WTC11 (cell line): ENCODE data around the gene C2orf92. TPM values are rescaled to one million over a fixed set of nuclear protein-coding genes. Genes with fewer than 3 reads are reported as not detected.

Experiments used
- ATAC-seq: fragments of 200-7000 bp; cut with Tn5 transposase; 2 replicates; pipeline ENCODE4 v1.10.0; 2021; ENCODE audit warnings: mild to moderate bottlenecking, moderate library complexity
- CTCF ChIA-PET: fragments of 300-600 bp; sonication (Branson Sonifier 250); formaldehyde crosslinking; loops from one replicate; lab custom pipeline; 2021; ENCODE audit warnings: antibody characterized with exemption; lab: Charles Lee
- POLR2A ChIA-PET: fragments of 350-600 bp; sonication (Branson Sonifier 250); formaldehyde crosslinking; loops from one replicate; lab custom pipeline; 2021; ENCODE audit warnings: antibody characterized with exemption; lab: Charles Lee
- DNase-seq: peaks from one replicate; pipeline ENCODE4 v3.0.0; 2021; ENCODE audit warnings: low spot score
- H3K27ac Mint-ChIP-seq: 2 replicates; pipeline ENCODE4 v1.8.0; 2021; ENCODE audit warnings: mixed read lengths
- H3K27me3 Mint-ChIP-seq: 2 replicates; pipeline ENCODE4 v1.8.0; 2021; ENCODE audit warnings: low read depth, mild to moderate bottlenecking, moderate library complexity, mixed read lengths
- H3K36me3 Mint-ChIP-seq: 2 replicates; pipeline ENCODE4 v1.8.0; 2021; ENCODE audit warnings: mixed read lengths
- H3K4me1 Mint-ChIP-seq: 2 replicates; pipeline ENCODE4 v1.8.0; 2022; ENCODE audit warnings: mixed read lengths
- H3K4me3 Mint-ChIP-seq: 2 replicates; pipeline ENCODE4 v1.8.0; 2021; ENCODE audit warnings: mild to moderate bottlenecking, moderate library complexity, mixed read lengths
- H3K9me3 Mint-ChIP-seq: 2 replicates; pipeline ENCODE4 v1.8.0; 2021; ENCODE audit warnings: mixed read lengths
- CDX4 ChIP-seq: fragments of 250-450 bp; sonication (Bioruptor Pico); IDR thresholded peaks from 2 replicates; pipeline ENCODE4 v1.9.0; 2021; ENCODE audit warnings: moderate library complexity, mild to moderate bottlenecking, inconsistent platforms, borderline replicate concordance
- CREM ChIP-seq: sonication (generic); formaldehyde crosslinking; IDR thresholded peaks from 2 replicates; pipeline ENCODE4 v1.8.1; 2022; ENCODE audit warnings: mild to moderate bottlenecking, missing genetic modification reagents, moderate library complexity
- FOXP1 ChIP-seq: sonication (generic); formaldehyde crosslinking; IDR thresholded peaks from 2 replicates; pipeline ENCODE4 v1.8.0; 2022; ENCODE audit warnings: missing genetic modification reagents, mild to moderate bottlenecking, moderate library complexity, borderline replicate concordance
- FOXP4 ChIP-seq: sonication (generic); formaldehyde crosslinking; IDR thresholded peaks from 2 replicates; pipeline ENCODE4 v1.8.0; 2022; ENCODE audit warnings: mild to moderate bottlenecking, missing genetic modification reagents
- GTF2I ChIP-seq: fragments of 250-450 bp; sonication (Bioruptor Pico); conservative IDR thresholded peaks from 2 replicates; pipeline ENCODE4 v1.4.0; 2021; ENCODE audit warnings: mild to moderate bottlenecking
- JAZF1 ChIP-seq: fragments of 250-450 bp; sonication (Bioruptor Pico); IDR thresholded peaks from 2 replicates; pipeline ENCODE4 v1.9.0; 2021; ENCODE audit warnings: moderate library complexity, mild to moderate bottlenecking, inconsistent platforms
- MAX ChIP-seq: sonication (generic); formaldehyde crosslinking; IDR thresholded peaks from 2 replicates; pipeline ENCODE4 v1.8.0; 2022; ENCODE audit warnings: mild to moderate bottlenecking, missing genetic modification reagents
- NFATC4 ChIP-seq: fragments of 250-450 bp; sonication (Bioruptor Pico); IDR thresholded peaks from 2 replicates; pipeline ENCODE4 v1.9.0; 2021; ENCODE audit warnings: mild to moderate bottlenecking
- NFE2L1 ChIP-seq: sonication (generic); formaldehyde crosslinking; IDR thresholded peaks from 2 replicates; pipeline ENCODE4 v1.8.1; 2023; ENCODE audit warnings: missing genetic modification reagents
- NR3C1 ChIP-seq: sonication (generic); formaldehyde crosslinking; conservative IDR thresholded peaks from 2 replicates; pipeline ENCODE4 v1.8.1; 2023; ENCODE audit warnings: low read depth, mild to moderate bottlenecking, missing genetic modification reagents
- PRRX2 ChIP-seq: fragments of 250-450 bp; sonication (Bioruptor Pico); IDR thresholded peaks from 2 replicates; pipeline ENCODE4 v1.8.0; 2021; ENCODE audit warnings: mild to moderate bottlenecking
- RELA ChIP-seq: sonication (generic); formaldehyde crosslinking; IDR thresholded peaks from 2 replicates; pipeline ENCODE4 v1.8.1; 2022; ENCODE audit warnings: missing genetic modification reagents, mild to moderate bottlenecking, borderline replicate concordance
- ZNF138 ChIP-seq: sonication (generic); formaldehyde crosslinking; conservative IDR thresholded peaks from 2 replicates; pipeline ENCODE4 v1.8.1; 2022; ENCODE audit warnings: mild to moderate bottlenecking, moderate library complexity, missing genetic modification reagents
- total RNA-seq: library from RNA; stranded (reverse); gene quantifications from 3 replicates; pipeline ENCODE4 v1.2.3, GENCODE V29; 2021
- TF ChIP-seq, protein P1 (sequence below): sonication (generic); formaldehyde crosslinking; IDR thresholded peaks from 2 replicates; pipeline ENCODE4 v1.8.0; 2022; ENCODE audit warnings: mild to moderate bottlenecking, missing genetic modification reagents
- TF ChIP-seq, protein P2 (sequence below): sonication (generic); formaldehyde crosslinking; conservative IDR thresholded peaks from 2 replicates; pipeline ENCODE4 v1.8.1; 2023; ENCODE audit warnings: mild to moderate bottlenecking, low read depth, missing genetic modification reagents, moderate library complexity
- TF ChIP-seq, protein P3 (sequence below): fragments of 250-450 bp; sonication (Bioruptor Pico); IDR thresholded peaks from 2 replicates; pipeline ENCODE4 v1.9.0; 2021; ENCODE audit warnings: mild to moderate bottlenecking, borderline replicate concordance
- TF ChIP-seq, protein P4 (sequence below): fragments of 250-450 bp; sonication (Bioruptor Pico); IDR thresholded peaks from 2 replicates; pipeline ENCODE4 v2.1.2; 2022; ENCODE audit warnings: mild to moderate bottlenecking, moderate library complexity

C2orf92 gene
- total RNA-seq, 1 experiment from 2014 or later: 5.2 TPM

GRCh38 chr2:97658691-97659157 is 10.8 kb upstream of the C2orf92 start:
- ChIA-PET POLR2A (interaction anchor here (1.0 kb wide), 1 partner anchor 13 kb away, joined by 3 read pairs; the partner anchor contains the start of gene COX5B), CTCF (no interaction called here)

DNA sequence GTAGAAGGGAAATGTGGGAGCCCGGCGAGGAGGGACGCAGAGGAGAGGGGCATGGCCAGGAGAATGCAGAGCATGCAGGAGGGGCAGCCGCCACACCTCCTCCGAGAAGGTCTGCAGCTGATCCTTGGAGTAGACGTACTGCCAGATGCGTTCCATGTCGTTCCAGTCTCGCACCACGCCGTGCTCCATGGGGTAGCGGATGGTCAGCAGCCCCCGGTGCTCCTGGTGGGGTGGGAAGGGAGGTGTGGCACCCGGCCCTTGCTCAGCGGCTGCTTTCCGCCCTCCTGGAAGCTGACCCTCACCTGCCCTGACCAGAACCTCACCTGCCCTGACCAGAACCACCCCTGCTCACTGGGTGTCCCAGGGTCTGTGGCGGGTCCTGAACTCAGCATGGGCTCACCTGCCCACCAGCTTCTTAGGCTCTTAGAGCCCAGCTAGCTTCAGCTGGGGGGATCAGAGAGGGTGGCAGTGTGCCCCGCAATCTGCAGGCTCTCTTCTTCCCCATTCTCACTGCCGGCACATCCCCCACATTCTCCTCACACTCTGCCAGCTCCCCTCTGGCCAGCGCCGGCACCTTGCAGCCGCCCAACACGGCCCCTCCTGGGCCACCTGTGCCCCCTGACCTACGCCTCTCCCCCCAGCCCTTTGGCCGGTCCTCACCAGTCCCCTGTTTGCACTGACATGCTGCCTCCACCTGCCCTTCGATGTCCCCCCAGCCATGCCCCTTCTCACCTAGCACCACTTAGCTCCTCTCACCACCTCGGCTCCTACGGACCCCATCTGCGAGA is 10.1 kb upstream of the C2orf92 start:
- Mint-ChIP-seq H3K27me3 (no peaks in the 10 kb centered on the region), H3K9me3 (peaks cover 9% of the 10 kb centered on the region), H3K27ac (no peak overlapping the region), H3K4me3 (no peak overlapping the region), H3K36me3 (peaks cover 39% of the 10 kb centered on the region), H3K4me1 (peaks cover 19% of the 10 kb centered on the region)
- TF ChIP-seq FOXP4 (no peak), RELA (CRISPR knock-in tag) (no peak), ZNF138 (CRISPR knock-in tag) (no peak), MAX (CRISPR knock-in tag) (no peak), NR3C1 (CRISPR knock-in tag) (no peak), GTF2I (CRISPR knock-in tag) (no peak)
- TF ChIP-seq, protein P1, sequence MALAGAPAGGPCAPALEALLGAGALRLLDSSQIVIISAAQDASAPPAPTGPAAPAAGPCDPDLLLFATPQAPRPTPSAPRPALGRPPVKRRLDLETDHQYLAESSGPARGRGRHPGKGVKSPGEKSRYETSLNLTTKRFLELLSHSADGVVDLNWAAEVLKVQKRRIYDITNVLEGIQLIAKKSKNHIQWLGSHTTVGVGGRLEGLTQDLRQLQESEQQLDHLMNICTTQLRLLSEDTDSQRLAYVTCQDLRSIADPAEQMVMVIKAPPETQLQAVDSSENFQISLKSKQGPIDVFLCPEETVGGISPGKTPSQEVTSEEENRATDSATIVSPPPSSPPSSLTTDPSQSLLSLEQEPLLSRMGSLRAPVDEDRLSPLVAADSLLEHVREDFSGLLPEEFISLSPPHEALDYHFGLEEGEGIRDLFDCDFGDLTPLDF (CRISPR knock-in tag): no peak
- TF ChIP-seq, protein P2, sequence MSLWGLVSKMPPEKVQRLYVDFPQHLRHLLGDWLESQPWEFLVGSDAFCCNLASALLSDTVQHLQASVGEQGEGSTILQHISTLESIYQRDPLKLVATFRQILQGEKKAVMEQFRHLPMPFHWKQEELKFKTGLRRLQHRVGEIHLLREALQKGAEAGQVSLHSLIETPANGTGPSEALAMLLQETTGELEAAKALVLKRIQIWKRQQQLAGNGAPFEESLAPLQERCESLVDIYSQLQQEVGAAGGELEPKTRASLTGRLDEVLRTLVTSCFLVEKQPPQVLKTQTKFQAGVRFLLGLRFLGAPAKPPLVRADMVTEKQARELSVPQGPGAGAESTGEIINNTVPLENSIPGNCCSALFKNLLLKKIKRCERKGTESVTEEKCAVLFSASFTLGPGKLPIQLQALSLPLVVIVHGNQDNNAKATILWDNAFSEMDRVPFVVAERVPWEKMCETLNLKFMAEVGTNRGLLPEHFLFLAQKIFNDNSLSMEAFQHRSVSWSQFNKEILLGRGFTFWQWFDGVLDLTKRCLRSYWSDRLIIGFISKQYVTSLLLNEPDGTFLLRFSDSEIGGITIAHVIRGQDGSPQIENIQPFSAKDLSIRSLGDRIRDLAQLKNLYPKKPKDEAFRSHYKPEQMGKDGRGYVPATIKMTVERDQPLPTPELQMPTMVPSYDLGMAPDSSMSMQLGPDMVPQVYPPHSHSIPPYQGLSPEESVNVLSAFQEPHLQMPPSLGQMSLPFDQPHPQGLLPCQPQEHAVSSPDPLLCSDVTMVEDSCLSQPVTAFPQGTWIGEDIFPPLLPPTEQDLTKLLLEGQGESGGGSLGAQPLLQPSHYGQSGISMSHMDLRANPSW (CRISPR knock-in tag): no peak
- ChIA-PET POLR2A (interaction anchor here (1.0 to 2.5 kb wide), 2 partner anchors 14 kb away, joined by 3 to 13 read pairs; partner anchors contain the start of gene COX5B), CTCF (interaction anchor here (0.9 kb wide), 1 partner anchor 9 kb away, joined by 3 read pairs; no protein-coding TSS in a partner anchor)
- no peak for ATAC-seq
- DNase-seq: no peak

More at GRCh38 chr2:97658691-97659157, 10.8 kb upstream of the C2orf92 start:
- no peak overlapping the region for H3K27ac Mint-ChIP-seq
- no peaks in the 10 kb centered on the region for H3K27me3 Mint-ChIP-seq
- H3K36me3 Mint-ChIP-seq: peaks cover 46% of the 10 kb centered on the region
- H3K4me3 Mint-ChIP-seq: no peak overlapping the region
- H3K9me3 Mint-ChIP-seq: peaks cover 17% of the 10 kb centered on the region
- no peak for DNase-seq
- no peak for ATAC-seq
- H3K4me1 Mint-ChIP-seq: peaks cover 19% of the 10 kb centered on the region
- no peak for TF ChIP-seq CDX4 (CRISPR knock-in tag)
- no peak for TF ChIP-seq CREM (CRISPR knock-in tag)
- no peak for TF ChIP-seq NFATC4 (CRISPR knock-in tag)
- TF ChIP-seq, protein P3, sequence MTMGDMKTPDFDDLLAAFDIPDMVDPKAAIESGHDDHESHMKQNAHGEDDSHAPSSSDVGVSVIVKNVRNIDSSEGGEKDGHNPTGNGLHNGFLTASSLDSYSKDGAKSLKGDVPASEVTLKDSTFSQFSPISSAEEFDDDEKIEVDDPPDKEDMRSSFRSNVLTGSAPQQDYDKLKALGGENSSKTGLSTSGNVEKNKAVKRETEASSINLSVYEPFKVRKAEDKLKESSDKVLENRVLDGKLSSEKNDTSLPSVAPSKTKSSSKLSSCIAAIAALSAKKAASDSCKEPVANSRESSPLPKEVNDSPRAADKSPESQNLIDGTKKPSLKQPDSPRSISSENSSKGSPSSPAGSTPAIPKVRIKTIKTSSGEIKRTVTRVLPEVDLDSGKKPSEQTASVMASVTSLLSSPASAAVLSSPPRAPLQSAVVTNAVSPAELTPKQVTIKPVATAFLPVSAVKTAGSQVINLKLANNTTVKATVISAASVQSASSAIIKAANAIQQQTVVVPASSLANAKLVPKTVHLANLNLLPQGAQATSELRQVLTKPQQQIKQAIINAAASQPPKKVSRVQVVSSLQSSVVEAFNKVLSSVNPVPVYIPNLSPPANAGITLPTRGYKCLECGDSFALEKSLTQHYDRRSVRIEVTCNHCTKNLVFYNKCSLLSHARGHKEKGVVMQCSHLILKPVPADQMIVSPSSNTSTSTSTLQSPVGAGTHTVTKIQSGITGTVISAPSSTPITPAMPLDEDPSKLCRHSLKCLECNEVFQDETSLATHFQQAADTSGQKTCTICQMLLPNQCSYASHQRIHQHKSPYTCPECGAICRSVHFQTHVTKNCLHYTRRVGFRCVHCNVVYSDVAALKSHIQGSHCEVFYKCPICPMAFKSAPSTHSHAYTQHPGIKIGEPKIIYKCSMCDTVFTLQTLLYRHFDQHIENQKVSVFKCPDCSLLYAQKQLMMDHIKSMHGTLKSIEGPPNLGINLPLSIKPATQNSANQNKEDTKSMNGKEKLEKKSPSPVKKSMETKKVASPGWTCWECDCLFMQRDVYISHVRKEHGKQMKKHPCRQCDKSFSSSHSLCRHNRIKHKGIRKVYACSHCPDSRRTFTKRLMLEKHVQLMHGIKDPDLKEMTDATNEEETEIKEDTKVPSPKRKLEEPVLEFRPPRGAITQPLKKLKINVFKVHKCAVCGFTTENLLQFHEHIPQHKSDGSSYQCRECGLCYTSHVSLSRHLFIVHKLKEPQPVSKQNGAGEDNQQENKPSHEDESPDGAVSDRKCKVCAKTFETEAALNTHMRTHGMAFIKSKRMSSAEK: no peak
- no peak for TF ChIP-seq FOXP1 (CRISPR knock-in tag)
- TF ChIP-seq NFE2L1 (CRISPR knock-in tag): no peak
- TF ChIP-seq, protein P4, sequence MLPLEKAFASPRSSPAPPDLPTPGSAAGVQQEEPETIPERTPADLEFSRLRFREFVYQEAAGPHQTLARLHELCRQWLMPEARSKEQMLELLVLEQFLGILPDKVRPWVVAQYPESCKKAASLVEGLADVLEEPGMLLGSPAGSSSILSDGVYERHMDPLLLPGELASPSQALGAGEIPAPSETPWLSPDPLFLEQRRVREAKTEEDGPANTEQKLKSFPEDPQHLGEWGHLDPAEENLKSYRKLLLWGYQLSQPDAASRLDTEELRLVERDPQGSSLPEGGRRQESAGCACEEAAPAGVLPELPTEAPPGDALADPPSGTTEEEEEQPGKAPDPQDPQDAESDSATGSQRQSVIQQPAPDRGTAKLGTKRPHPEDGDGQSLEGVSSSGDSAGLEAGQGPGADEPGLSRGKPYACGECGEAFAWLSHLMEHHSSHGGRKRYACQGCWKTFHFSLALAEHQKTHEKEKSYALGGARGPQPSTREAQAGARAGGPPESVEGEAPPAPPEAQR (CRISPR knock-in tag): no peak
- no peak for TF ChIP-seq JAZF1
- no peak for TF ChIP-seq PRRX2 (CRISPR knock-in tag)
